ENCODE results near the gene UBE2O. TPM values are rescaled to one million over a fixed set of nuclear protein-coding genes. Genes with fewer than 3 reads are reported as not detected.

UBE2O gene
- total RNA-seq, 1 experiment from 2014 or later, result 68.9 TPM

- TF ChIP-seq USF1 (CRISPR knock-in tag; IDR thresholded peaks at IDR 0.05), result no peak
- no peak for TF ChIP-seq NR2C2 (CRISPR knock-in tag; IDR thresholded peaks at IDR 0.05)
- no peak for TF ChIP-seq E2F4 (CRISPR knock-in tag; IDR thresholded peaks at IDR 0.05; ENCODE audit: borderline replicate concordance, low read depth)
- TF ChIP-seq FOXP4 (CRISPR knock-in tag; IDR thresholded peaks at IDR 0.05), result no peak
- TF ChIP-seq ERG (CRISPR knock-in tag; IDR thresholded peaks at IDR 0.05), result no peak
- no peak for TF ChIP-seq HMGA2 (CRISPR knock-in tag; IDR thresholded peaks at IDR 0.05)
Observed at GRCh38 chr17:76491271-76492122, 38.5 kb upstream of the UBE2O start (continued).

- TF ChIP-seq ZNF425 (CRISPR knock-in tag; conservative IDR thresholded peaks at IDR 0.05) (no peak), ZNF281 (CRISPR knock-in tag; IDR thresholded peaks at IDR 0.05) (no peak), ZNF671 (CRISPR knock-in tag; IDR thresholded peaks at IDR 0.05) (no peak)
- no peak overlapping the region for H3K27ac Mint-ChIP-seq
- no peaks in the 10 kb centered on the region for H3K9me3 Mint-ChIP-seq
- H3K4me1 Mint-ChIP-seq, result peaks cover 13% of the 10 kb centered on the region
- H3K4me3 Mint-ChIP-seq, result no peak overlapping the region
- H3K36me3 Mint-ChIP-seq, result peaks cover 6% of the 10 kb centered on the region; the same call in 1 of the 2 replicates
- H3K27me3 Mint-ChIP-seq (ENCODE audit: low read depth), result no peaks in the 10 kb centered on the region
- CTCF ChIA-PET, result interaction anchor here (1.0 to 2.0 kb wide), 8 partner anchors 23 to 134 kb away, joined by 3 to 11 read pairs (median 4); partner anchors contain the start of genes AANAT and SPHK1
- POLR2A ChIA-PET, result interaction anchor here (1.1 to 1.5 kb wide), 2 partner anchors 9 to 31 kb away, joined by 3 to 7 read pairs; no protein-coding TSS in a partner anchor
- ATAC-seq (no peak), DNase-seq (ENCODE audit: low spot score) (no peak)
Observed at GRCh38 chr17:76490112-76490710, 37.3 kb upstream of the UBE2O start.
